Epithelial cell of proximal tubule (primary cell): ENCODE data around the gene MRPL10. TPM values are rescaled to one million over a fixed set of nuclear protein-coding genes. Genes with fewer than 3 reads are reported as not detected.

ENCODE experiments used
- DNase-seq: peaks from one replicate; pipeline ENCODE4 v3.0.0-alpha.2; 2011; ENCODE audit warnings: low read depth
- H3K4me3 ChIP-seq: 2 replicates; pipeline ENCODE4 v1.5.1; 2011; ENCODE audit warnings: low read depth, mild to moderate bottlenecking, low read length
- CTCF ChIP-seq: conservative IDR thresholded peaks from 2 replicates; pipeline ENCODE4 v1.5.1; 2012; ENCODE audit warnings: low read depth, mild to moderate bottlenecking, low read length
- total RNA-seq: library from RNA; depleted of rRNA; stranded (reverse); fragments of >200 nt; gene quantifications from 2 replicates; pipeline ENCODE4 v1.2.3, GENCODE V29; 2015

Gene MRPL10
- total RNA-seq, 1 donor from 2014 or later: 40.6 TPM

- no peak for DNase-seq
- H3K4me3 ChIP-seq: no peak overlapping the region
- TF ChIP-seq CTCF: no peak
Observed at GRCh38 chr17:47857551-47858455, 26.5 kb upstream of the MRPL10 start.

DNA sequence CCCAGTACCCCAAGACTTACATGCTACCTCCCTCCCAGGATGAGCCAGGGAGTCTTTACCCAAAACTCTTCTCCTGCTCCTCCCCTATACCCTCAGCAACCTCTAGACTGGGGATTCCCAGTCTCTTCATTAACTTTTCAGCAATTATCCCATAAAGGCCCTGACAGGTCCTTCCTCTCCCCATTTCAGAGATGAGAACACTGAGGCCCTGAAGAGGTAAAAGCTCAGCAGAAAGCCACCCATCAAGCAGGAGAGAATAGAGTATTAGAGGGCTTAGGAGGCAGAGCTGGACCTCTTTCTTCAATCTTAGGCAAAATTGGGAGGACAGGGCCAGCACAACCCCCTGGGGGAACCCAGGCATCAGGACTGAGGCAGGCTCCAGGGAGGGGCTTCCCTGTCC lies 25.5 kb upstream of the MRPL10 start:
- H3K4me3 ChIP-seq: no peak overlapping the region
- DNase-seq: no peak
- no peak for TF ChIP-seq CTCF

GRCh38 chr17:47855737-47856136 lies 24.4 kb upstream of the MRPL10 start:
- DNase-seq: no peak
- no peak for TF ChIP-seq CTCF
- no peak overlapping the region for H3K4me3 ChIP-seq

GRCh38 chr17:47853616-47854015 lies 22.3 kb upstream of the MRPL10 start:
- DNase-seq: no peak
- H3K4me3 ChIP-seq: no peak overlapping the region
- no peak for TF ChIP-seq CTCF

GRCh38 chr17:47852113-47852949 lies 21.0 kb upstream of the MRPL10 start:
- no peak for DNase-seq
- no peak overlapping the region for H3K4me3 ChIP-seq
- no peak for TF ChIP-seq CTCF

- DNase-seq: no peak
- no peak for TF ChIP-seq CTCF
- H3K4me3 ChIP-seq: no peak overlapping the region
Observed at GRCh38 chr17:47851764-47852112, 20.4 kb upstream of the MRPL10 start.
